CD4-positive, alpha-beta T cell (primary cell): ENCODE results near the gene EGF. TPM values are rescaled to one million over a fixed set of nuclear protein-coding genes. Genes with fewer than 3 reads are reported as not detected.

Experiments used
- ATAC-seq: fragments of 200-7000 bp; cut with Tn5 transposase; one replicate; pipeline ENCODE4 v1.10.0; 2022; ENCODE audit warnings: mild to moderate bottlenecking; ENCODE audit not compliant: poor library complexity
- CTCF ChIA-PET: fragments of 350-600 bp; sonication (Branson Sonifier 250); formaldehyde crosslinking; loops from one replicate; lab custom pipeline; 2021; ENCODE audit warnings: antibody characterized with exemption, inconsistent platforms; lab: Charles Lee
- POLR2A ChIA-PET: fragments of 350-600 bp; sonication (Branson Sonifier 250); formaldehyde crosslinking; loops from one replicate; lab custom pipeline; 2021; ENCODE audit warnings: antibody characterized with exemption, inconsistent platforms; lab: Charles Lee
- DNase-seq, 14 experiments: peaks; one replicate each; pipeline ENCODE4 v3.0.0-alpha.2; 2013 to 2020; ENCODE audit warnings: mixed read lengths in 2 of 14
- H3K27ac ChIP-seq, 2 donors: one replicate each; pipeline versions ENCODE4 v1.5.1 to v1.7.0; 2013; ENCODE audit warnings: low read length in 2 of 2, low read depth in 1 of 2, mild to moderate bottlenecking in 1 of 2
- H3K27me3 ChIP-seq, 2 experiments: 1 replicate in 1 of 2; 2 replicates in 1 of 2; pipeline versions ENCODE4 v1.6.1 to v1.7.0; 2013; ENCODE audit warnings: low read length in 2 of 2, control low read depth in 1 of 2, mild to moderate bottlenecking in 1 of 2, moderate library complexity in 1 of 2; ENCODE audit not compliant: insufficient read depth in 2 of 2, control insufficient read depth in 1 of 2
- H3K36me3 ChIP-seq: one replicate; pipeline ENCODE4 v1.6.1; 2013; ENCODE audit warnings: low read length, control low read depth; ENCODE audit not compliant: insufficient read depth
- H3K4me1 ChIP-seq: one replicate; pipeline ENCODE4 v1.6.1; 2013; ENCODE audit warnings: low read length, control low read depth; ENCODE audit not compliant: insufficient read depth
- H3K4me3 ChIP-seq: one replicate; pipeline ENCODE4 v1.5.1; 2013; ENCODE audit warnings: mild to moderate bottlenecking, low read length, moderate library complexity
- H3K9me3 ChIP-seq, 2 experiments: 1 replicate in 1 of 2; 2 replicates in 1 of 2; pipeline versions ENCODE4 v1.6.1 to v1.7.0; 2013; ENCODE audit warnings: low read length in 2 of 2, mild to moderate bottlenecking in 2 of 2, control low read depth in 1 of 2, moderate library complexity in 1 of 2; ENCODE audit not compliant: control insufficient read depth in 1 of 2, insufficient read depth in 1 of 2
- H3K27ac Mint-ChIP-seq: one replicate; pipeline ENCODE4 v1.8.0; 2020; ENCODE audit warnings: mixed read lengths
- H3K27me3 Mint-ChIP-seq: one replicate; pipeline ENCODE4 v1.8.0; 2021; ENCODE audit warnings: mixed read lengths
- H3K36me3 Mint-ChIP-seq: one replicate; pipeline ENCODE4 v1.8.0; 2021; ENCODE audit warnings: low read depth, mixed read lengths
- H3K4me1 Mint-ChIP-seq: one replicate; pipeline ENCODE4 v1.8.0; 2021; ENCODE audit warnings: low read depth, mixed read lengths
- H3K4me3 Mint-ChIP-seq: one replicate; pipeline ENCODE4 v1.8.0; 2020; ENCODE audit warnings: mild to moderate bottlenecking, mixed read lengths
- H3K9me3 Mint-ChIP-seq: one replicate; pipeline ENCODE4 v1.8.0; 2020; ENCODE audit warnings: mixed read lengths
- intact Hi-C, 2 experiments: fragments of 100-400 bp; cut with DNase I in 1 of 2; cut with micrococcal nuclease in 1 of 2; formaldehyde crosslinking; loops; one replicate each; pipeline versions ENCODE4 v1.15.1 to v1.9.0; 2023 to 2025; cut with DNase I, micrococcal nuclease
- total RNA-seq, 174 experiments: library from RNA in 2 of 174; stranded (reverse) in 2 of 174; gene quantifications; one replicate each; pipeline ENCODE4 v1.2.3 and lab custom pipeline; 2021 to 2026
- TF ChIP-seq, protein P1 (sequence below): fragments of 200-600 bp; IDR thresholded peaks from one replicate; pipeline ENCODE4 v1.8.0; 2022; ENCODE audit warnings: antibody characterized with exemption, mild to moderate bottlenecking

EGF gene
- total RNA-seq, 2 experiments from 2014 or later, result not detected

DNA sequence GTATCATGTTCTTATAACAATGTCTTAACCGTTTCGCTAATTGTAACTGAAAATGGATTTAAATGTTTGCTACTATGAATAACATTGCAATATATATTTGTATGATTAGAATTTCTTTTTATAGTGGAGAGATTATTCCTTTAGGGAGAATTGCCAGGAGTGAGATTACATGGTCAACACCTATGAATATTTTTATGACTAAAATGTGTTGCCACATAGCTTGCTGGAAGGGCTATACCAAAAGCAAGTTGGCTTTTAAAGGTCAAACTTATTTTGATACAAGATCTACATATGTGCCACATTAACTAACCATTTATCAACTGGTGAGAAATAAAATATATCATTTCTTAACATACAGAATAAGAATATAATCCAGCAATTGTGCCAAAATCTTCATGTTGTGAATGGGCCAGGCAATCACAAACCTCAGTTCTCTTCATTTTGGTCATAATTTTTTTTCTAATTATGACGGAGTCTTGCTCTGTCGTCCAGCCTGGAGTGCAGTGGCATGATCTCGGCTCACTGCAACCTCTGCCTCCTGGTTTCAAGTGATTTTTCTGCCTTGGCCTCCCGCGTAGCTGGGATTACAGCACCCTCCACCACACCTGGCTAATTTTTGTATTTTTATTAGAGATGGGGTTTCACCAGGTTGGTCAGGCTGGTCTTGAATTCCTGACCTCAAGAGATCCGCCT lies 10.0 kb upstream of the EGF start:
- Histone ChIP-seq H3K36me3 (no peaks in the 10 kb centered on the region), H3K27me3 (peaks cover 4 to 11% of the 10 kb centered on the region in 2 experiments), H3K9me3 (peaks cover 0 to 7% of the 10 kb centered on the region in 2 experiments), H3K4me3 (no peak overlapping the region), H3K27ac (no peak overlapping the region), H3K4me1 (no peaks in the 10 kb centered on the region)
- ATAC-seq (no peak), DNase-seq (no peak)
- peaks cover 34% of the 10 kb centered on the region for H3K27me3 Mint-ChIP-seq
- H3K4me1 Mint-ChIP-seq, result no peaks in the 10 kb centered on the region
- ChIA-PET CTCF (no interaction called here), POLR2A (no interaction called here)
- intact Hi-C loops, result no loop called here
- H3K27ac Mint-ChIP-seq, result no peak overlapping the region
- TF ChIP-seq, protein P1, sequence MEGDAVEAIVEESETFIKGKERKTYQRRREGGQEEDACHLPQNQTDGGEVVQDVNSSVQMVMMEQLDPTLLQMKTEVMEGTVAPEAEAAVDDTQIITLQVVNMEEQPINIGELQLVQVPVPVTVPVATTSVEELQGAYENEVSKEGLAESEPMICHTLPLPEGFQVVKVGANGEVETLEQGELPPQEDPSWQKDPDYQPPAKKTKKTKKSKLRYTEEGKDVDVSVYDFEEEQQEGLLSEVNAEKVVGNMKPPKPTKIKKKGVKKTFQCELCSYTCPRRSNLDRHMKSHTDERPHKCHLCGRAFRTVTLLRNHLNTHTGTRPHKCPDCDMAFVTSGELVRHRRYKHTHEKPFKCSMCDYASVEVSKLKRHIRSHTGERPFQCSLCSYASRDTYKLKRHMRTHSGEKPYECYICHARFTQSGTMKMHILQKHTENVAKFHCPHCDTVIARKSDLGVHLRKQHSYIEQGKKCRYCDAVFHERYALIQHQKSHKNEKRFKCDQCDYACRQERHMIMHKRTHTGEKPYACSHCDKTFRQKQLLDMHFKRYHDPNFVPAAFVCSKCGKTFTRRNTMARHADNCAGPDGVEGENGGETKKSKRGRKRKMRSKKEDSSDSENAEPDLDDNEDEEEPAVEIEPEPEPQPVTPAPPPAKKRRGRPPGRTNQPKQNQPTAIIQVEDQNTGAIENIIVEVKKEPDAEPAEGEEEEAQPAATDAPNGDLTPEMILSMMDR, result no peak
- H3K36me3 Mint-ChIP-seq, result no peaks in the 10 kb centered on the region
- no peak overlapping the region for H3K4me3 Mint-ChIP-seq
- H3K9me3 Mint-ChIP-seq, result peaks cover 2% of the 10 kb centered on the region

DNA sequence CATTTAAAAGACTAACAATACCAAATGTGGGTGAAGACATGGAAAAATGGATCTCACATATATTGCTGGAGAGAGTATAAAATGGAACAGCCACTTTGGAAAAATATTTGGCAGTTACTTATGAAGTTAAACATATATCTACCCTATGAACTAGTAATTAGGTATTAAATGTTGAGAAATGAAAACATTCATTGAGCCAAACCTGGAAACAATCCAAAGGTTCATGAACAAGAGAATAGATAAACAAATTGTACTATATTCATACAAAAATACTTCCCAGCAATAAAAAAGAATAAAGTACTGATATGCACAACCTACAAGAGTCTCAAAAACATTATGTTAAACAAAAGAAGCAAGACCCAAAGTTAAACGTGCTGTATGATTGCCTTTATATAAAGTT lies 4.0 kb upstream of the EGF start:
- Histone ChIP-seq H3K36me3 (no peaks in the 10 kb centered on the region), H3K4me3 (no peak overlapping the region), H3K4me1 (no peaks in the 10 kb centered on the region), H3K27ac (no peak overlapping the region), H3K9me3 (no peaks in the 10 kb centered on the region), H3K27me3 (peaks cover 0 to 23% of the 10 kb centered on the region in 2 experiments)
- intact Hi-C loops, result no loop called here
- DNase-seq (no peak), ATAC-seq (no peak)
- ChIA-PET CTCF (no interaction called here), POLR2A (no interaction called here)
- Mint-ChIP-seq H3K9me3 (peaks cover 2% of the 10 kb centered on the region), H3K36me3 (no peaks in the 10 kb centered on the region), H3K4me3 (no peak overlapping the region), H3K4me1 (no peaks in the 10 kb centered on the region), H3K27ac (no peak overlapping the region), H3K27me3 (peaks cover 53% of the 10 kb centered on the region)
- TF ChIP-seq, protein P1, result no peak

DNA sequence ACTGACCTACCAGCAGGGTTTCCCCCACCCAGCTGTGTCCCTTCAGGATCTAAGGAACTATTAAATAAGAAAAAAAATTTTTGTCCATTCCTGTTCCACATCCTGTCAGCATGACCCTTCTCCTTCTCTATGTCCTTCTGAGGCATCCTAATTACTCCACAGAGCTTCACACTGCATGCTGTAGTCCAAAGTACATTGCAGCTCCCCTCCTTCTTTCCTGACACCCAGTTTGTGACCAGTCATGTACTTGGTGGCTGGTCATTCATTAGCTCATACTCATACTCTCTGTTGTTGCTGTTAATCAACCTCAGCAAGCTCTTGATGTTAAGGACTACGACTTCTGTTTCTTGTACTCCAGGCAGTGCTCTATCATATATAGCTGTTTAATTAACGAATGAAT lies 2.4 kb upstream of the EGF start:
- ATAC-seq, result no peak
- H3K4me3 Mint-ChIP-seq, result no peak overlapping the region
- no peaks in the 10 kb centered on the region for H3K4me1 ChIP-seq
- DNase-seq, result no peak
- peaks cover 2% of the 10 kb centered on the region for H3K9me3 Mint-ChIP-seq
- no peaks in the 10 kb centered on the region for H3K36me3 ChIP-seq
- TF ChIP-seq, protein P1, result no peak
- no peak overlapping the region for H3K4me3 ChIP-seq
- peaks cover 0 to 16% of the 10 kb centered on the region in 2 experiments for H3K27me3 ChIP-seq
- H3K27me3 Mint-ChIP-seq, result peaks cover 59% of the 10 kb centered on the region
- H3K9me3 ChIP-seq, result no peaks in the 10 kb centered on the region
- intact Hi-C loops, result no loop called here
- CTCF ChIA-PET, result interaction anchor here (1.0 kb wide), 1 partner anchor 18 kb away, joined by 3 read pairs; no protein-coding TSS in a partner anchor
- H3K27ac Mint-ChIP-seq, result no peak overlapping the region
- no peaks in the 10 kb centered on the region for H3K36me3 Mint-ChIP-seq
- POLR2A ChIA-PET, result no interaction called here
- H3K4me1 Mint-ChIP-seq, result no peaks in the 10 kb centered on the region
- no peak overlapping the region for H3K27ac ChIP-seq
